HK-2 (cell line): ENCODE results near the gene DHRS7.
"Not testable (repeated sequence)": the region's sequence is repeated elsewhere in the genome, so short reads cannot be mapped to it uniquely, and the experiment has no call there.

Experiments used
- DNase-seq: peaks from one replicate; pipeline ENCODE4 v3.0.0-alpha.2; 2018; ENCODE audit not compliant: unreplicated experiment

DHRS7 gene

DNA sequence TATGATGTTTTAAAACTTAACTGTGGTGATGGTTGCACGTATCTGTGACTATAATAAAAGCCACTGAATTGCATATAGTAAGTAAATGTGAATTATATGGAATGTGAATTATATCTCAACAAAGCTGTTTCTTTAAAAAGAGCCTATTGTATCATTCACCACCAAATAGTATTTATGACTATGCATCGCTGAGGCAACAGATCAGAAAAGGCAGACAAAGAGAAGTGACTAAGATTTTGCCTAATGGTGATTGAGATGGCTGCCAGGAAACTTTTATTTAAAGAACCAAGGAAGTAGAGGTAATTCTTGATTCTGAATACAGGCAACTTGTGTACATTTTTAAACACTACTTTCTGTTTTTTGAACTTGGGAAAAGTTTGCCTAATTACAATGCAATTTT lies 31.7 kb downstream of the DHRS7 start:
- DNase-seq: no peak

DNA sequence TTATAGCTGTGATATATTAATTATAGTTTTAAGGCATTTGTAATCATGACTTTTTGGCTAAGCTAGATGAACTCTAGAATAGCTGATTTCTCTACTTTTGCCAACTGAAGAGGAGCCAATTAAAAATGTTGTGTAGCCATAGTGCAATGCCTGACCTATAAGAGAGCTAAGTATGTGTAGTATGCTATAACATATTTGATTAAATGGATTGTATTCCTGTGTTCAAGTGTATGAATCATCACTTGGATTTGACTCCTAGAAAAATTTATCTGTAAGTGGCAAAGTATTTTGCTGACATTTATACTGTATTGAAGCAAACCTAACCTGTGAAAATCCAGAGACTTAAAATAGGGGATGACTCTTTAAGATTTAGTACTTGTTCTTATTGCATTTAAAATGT lies 39.3 kb downstream of the DHRS7 start:
- no peak for DNase-seq

DNA sequence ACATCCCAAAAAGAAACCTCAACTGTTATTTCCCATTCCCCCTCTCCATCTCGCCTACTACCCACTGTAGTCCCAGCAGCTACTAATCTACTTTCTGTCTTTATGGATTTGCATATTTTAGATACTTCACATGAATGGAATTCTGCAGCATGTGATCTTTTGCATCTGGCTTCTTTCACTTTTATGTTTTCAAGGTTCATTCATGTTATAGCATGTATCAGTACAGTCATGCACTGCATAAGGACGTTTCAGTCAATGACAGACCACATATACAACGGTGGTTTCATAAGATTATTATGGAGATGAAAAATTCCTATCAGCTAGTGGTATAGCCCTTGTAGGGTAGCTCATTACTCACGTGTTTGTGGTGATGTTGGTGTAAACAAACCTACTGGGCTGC lies 49.0 kb downstream of the DHRS7 start:
- no peak for DNase-seq

DNA sequence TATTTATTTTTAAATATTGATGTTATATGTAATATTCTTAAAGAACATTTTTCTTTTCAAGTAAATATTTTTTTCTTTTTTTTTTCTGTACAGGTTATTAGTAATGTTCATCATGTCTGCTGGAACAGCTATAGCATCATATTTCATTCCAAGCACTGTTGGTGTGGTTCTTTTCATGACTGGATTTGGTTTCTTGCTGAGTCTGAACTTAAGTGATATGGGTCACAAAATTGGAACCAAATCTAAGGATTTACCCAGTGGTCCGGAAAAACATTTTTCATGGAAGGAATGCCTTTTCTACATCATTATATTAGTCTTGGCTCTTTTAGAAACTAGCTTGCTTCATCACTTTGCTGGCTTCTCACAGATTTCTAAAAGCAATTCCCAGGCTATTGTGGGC lies 50.3 kb downstream of the DHRS7 start:
- DNase-seq: no peak

DNA sequence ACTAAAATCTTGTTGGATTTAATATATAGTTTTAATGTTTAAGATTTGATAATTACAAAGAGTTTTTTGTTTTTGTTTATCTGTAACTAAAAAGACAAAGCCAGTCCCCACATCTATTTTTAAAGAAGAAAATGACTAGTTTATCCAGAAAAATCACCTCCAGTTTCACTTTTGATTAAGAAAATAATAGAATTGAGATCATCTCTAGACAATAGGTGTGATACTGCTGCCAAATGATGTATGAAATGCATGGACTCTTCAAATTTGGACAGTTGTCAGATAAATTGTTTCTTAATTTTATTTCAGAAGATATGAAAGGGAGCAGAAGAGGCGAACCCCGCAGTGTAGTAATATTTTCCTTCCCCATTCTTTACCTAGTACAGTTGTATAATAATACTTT lies 53.5 kb downstream of the DHRS7 start:
- DNase-seq: no peak

DNA sequence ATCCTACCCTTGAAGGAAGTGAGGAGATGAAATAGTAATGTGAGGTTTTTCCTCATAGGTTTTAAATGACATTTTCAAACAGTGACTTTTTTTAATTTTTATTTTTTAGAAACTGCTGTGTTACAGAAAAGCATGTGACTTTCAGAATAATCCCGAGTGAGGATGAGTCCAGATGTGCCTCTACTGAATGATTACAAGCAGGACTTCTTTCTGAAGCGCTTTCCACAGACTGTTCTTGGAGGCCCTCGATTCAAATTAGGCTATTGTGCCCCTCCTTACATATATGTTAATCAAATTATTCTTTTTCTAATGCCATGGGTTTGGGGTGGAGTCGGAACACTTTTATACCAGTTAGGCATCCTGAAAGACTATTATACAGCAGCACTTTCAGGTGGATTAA lies 57.7 kb downstream of the DHRS7 start:
- no peak for DNase-seq

DNA sequence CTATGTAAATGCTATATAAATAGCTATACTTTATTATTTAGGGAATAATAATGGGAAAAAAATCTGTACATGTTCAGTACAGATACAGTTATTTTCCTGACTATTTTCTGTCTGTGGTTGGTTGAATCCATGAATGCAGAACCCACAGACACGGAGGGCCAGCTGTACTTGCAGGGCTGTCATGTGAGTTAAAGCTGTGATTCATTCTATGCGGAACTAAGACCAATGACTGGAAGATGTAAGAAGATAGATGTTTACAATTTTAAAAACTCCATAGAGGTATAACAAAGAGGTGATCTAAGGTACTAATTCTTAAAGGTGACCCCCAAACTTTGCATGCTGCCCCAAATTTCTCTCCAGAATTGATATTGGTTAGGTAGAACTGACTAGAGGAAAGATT lies 58.9 kb downstream of the DHRS7 start:
- DNase-seq: no peak

DNA sequence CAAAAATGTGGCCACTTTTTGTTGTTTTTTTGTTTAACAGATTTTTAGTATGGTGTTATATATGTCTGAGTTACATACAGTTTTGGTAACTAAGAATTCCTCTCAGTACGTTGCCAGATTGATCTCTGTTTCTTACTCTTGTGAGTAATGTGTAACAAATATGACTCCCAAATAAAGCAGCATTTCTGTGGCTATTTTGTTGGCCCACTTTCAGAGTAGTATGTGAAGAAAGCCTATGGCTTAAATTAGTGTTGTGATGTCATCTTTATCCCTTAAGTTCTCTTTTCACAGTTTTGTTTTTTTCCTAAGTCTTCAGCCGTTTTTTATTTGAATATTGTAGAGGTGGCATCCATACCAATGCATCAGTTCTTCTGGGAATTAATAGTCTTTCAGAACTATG lies 62.8 kb downstream of the DHRS7 start:
- no peak for DNase-seq

DNA sequence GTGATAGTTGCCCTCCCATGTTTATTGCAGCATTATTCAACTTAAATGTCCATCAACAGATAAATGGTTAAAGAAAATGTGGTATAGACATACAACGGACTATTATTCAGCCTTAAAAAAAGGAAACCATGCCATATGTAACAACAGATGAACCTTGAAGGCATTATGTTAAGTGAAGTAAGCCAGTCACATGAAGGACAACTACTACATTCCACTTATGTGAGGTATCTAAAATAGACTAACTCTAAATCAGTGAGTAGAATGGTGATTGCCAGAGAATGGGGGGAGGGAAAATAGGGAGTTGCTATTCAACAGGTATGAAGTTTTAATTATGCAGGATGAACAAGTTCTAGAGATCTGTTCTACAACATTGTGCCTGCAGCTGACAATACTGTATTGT lies 63.4 kb downstream of the DHRS7 start:
- no peak for DNase-seq

DNA sequence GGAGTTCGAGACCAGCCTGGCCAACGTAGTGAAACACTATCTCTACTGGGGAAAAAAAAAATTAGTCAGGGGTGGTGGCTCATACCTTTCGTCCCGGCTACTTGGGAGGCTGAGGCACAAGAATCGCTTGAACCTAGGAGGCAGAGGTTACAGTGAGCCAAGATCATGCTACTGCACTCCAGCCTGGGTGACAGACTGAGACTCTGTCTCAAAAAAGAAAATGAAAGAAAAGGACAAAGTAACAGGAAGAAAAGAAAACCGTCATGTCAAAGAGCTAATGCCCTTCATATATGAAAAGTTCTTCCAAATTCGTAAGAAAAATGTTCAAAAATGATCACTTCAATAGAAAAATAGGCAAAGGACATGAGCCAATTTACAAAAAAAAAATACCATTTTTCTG lies 65.3 kb downstream of the DHRS7 start:
- not testable (repeated sequence) for DNase-seq

DNA sequence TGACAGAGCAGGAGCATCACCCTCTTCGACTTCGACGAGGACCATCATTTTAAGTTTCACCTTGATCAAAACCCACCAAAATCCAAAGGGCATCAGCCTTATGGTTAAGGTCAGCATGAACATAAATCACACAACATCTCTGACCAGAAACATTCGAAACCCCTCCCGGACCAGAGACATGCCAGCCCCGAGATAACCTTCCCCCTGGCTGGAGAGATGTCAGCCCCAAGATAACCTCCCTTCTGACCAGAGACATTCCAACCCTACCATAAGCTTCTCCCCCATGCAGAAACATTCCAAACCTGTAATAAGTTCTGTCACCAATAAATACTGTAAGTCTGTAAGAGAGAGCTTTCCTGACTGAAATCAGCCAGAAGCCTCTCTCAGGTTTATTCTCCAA lies 67.2 kb downstream of the DHRS7 start:
- DNase-seq: no peak

DNA sequence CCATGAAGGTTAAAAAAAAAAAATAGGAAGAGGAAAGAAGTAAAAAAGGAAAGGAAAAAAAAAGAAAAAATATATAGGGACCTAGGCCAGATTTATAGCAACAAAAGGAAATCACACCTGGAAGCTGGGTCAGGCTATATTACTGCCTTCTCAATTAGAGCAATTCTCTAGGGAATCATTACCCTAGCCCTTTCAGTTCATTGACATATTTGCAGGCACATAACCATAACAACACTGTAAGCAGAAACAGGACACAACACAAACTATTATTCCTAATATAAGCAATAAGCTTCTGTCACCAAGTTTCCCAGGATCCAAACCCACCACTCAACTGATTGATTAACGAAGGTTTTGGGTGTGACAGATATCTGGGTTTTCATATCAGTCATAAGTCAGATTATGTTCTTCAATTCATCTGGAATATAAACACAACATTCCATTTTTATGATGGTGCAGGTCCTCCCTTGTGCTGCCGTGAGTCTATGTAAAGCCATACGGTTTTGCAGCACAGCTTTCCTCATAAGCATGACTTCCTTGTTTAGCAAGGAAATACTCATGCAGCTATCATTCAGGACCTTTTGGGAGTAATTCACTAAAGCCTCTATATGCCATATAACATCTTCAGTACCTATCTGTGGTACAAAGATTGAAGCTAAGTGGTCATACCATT lies 69.3 kb downstream of the DHRS7 start:
- DNase-seq: no peak

DNA sequence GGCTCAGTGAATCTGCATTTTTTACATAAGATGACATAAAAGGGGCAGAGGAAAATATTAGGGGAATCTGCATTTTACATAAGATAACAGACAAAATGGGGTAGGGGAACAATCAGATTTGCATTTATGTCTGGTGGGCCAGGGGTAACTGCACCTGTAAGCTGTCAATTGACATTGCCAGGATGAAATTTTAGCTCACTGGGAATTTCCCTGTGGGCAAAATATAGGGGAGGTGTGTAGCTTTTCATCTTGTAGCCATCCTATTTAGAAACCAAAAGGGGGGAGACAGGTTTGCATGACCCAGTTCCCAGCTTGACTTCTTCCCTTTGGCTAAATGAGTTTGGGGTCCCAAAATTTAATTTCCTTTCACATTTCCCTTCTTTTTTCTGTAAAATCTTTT lies 70.0 kb downstream of the DHRS7 start:
- no peak for DNase-seq

DNA sequence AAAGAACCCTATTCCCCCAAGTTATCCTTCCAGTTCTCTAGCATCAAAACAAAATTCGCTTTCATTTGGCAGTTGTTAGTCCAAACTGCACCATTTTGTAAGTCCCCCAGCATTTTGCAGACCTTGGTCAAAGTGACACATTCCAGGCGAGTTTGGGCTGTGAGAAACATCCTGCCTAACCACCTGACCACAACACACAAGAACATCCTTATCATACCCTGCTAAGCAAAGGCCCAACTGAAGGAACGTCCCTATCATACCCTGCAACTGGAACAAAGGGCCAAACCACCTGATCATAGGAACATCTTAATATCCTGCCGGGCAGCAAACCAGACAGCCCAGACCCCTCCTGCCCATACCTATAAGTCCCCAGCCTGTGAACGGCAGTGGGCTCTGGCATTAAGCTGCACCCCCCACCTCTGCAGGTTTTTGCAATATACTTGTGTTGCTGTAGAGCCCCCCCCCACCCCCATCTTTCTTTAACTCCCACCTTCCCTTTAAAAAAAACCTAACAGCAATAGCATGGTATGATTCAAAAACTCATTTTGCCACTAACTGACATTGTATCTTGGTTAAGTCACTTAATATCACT lies 70.8 kb downstream of the DHRS7 start:
- DNase-seq: peak; percentile 60
